SK-N-SH (cell line): ENCODE data around the gene MYO1D. TPM values are rescaled to one million over a fixed set of nuclear protein-coding genes. Genes with fewer than 3 reads are reported as not detected.

ENCODE experiments used
- CTCF ChIA-PET: fragments of 300-600, 350-600 bp; formaldehyde crosslinking; extraction: SDS; loops from one replicate; lab custom pipeline; 2021; lab: Yijun Ruan, JAX
- POLR2A ChIA-PET: fragments of 350-600 bp; sonication (Branson Sonifier 250); formaldehyde crosslinking; extraction: SDS; loops from one replicate; lab custom pipeline; 2020; ENCODE audit warnings: antibody characterized with exemption, inconsistent platforms; lab: Yijun Ruan, JAX
- DNase-seq: peaks from one replicate; pipeline ENCODE4 v3.0.0; 2012
- H2AFZ ChIP-seq: fragments of 200-600 bp; sonication (generic); 2 replicates; pipeline ENCODE4 v1.8.1; 2016; ENCODE audit warnings: antibody characterized with exemption, mild to moderate bottlenecking, low read depth
- H3F3A ChIP-seq: fragments of 200-600 bp; sonication (generic); replicated peaks from 2 replicates; pipeline ENCODE3; 2016; ENCODE audit warnings: antibody characterized with exemption, mild to moderate bottlenecking; ENCODE audit not compliant: insufficient read depth
- H3K27ac ChIP-seq, 2 experiments: fragments of 200-500 bp in 1 of 2; fragments of 200-600 bp in 1 of 2; sonication (Bioruptor generic) in 1 of 2; sonication (generic), shearing (Covaris generic) in 1 of 2; 2 replicates each; pipeline versions ENCODE4 v1.5.1 to v1.6.1; 2014 to 2016; ENCODE audit warnings: low read depth in 2 of 2, inconsistent platforms in 1 of 2, low read length in 1 of 2, mild to moderate bottlenecking in 1 of 2, mixed read lengths in 1 of 2
- H3K27me3 ChIP-seq: fragments of 200-600 bp; sonication (generic), shearing (Covaris generic); 2 replicates; pipeline ENCODE4 v1.6.1; 2016; ENCODE audit warnings: mixed run types; ENCODE audit not compliant: insufficient read depth
- H3K36me3 ChIP-seq, 2 experiments: fragments of 200-500 bp in 1 of 2; fragments of 200-600 bp in 1 of 2; sonication (Bioruptor generic) in 1 of 2; sonication (generic) in 1 of 2; replicated peaks in 1 of 2; 2 replicates each; pipeline versions ENCODE3 to v1.5.1; 2014 to 2016; ENCODE audit warnings: low read length in 1 of 2, mild to moderate bottlenecking in 1 of 2; ENCODE audit not compliant: insufficient read depth in 2 of 2, control insufficient read depth in 1 of 2
- H3K4me1 ChIP-seq, 2 experiments: fragments of 200-500 bp in 1 of 2; fragments of 200-600 bp in 1 of 2; sonication (Bioruptor generic) in 1 of 2; sonication (generic), shearing (Covaris generic) in 1 of 2; 2 replicates each; pipeline versions ENCODE4 v1.5.1 to v1.6.1; 2014 to 2016; ENCODE audit warnings: low read depth in 1 of 2, low read length in 1 of 2, mixed run types in 1 of 2; ENCODE audit not compliant: insufficient read depth in 2 of 2, control insufficient read depth in 1 of 2
- H3K4me2 ChIP-seq: fragments of 200-600 bp; sonication (generic), shearing (Covaris generic); 2 replicates; pipeline ENCODE4 v1.6.1; 2017; ENCODE audit warnings: mixed run types
- H3K4me3 ChIP-seq, 2 experiments: fragments of 200-500 bp in 1 of 2; fragments of 200-600 bp in 1 of 2; sonication (Bioruptor generic) in 1 of 2; sonication (generic), shearing (Covaris generic) in 1 of 2; 2 replicates each; pipeline versions ENCODE4 v1.5.1 to v1.8.1; 2014 to 2016; ENCODE audit warnings: low read depth in 2 of 2, inconsistent platforms in 1 of 2, low read length in 1 of 2, mild to moderate bottlenecking in 1 of 2, mixed read lengths in 1 of 2, moderate library complexity in 1 of 2
- H3K79me2 ChIP-seq: fragments of 200-600 bp; sonication (generic); 2 replicates; pipeline ENCODE4 v1.8.1; 2017; ENCODE audit warnings: mild to moderate bottlenecking; ENCODE audit not compliant: insufficient read depth
- H3K9ac ChIP-seq: fragments of 200-600 bp; sonication (generic); 2 replicates; pipeline ENCODE4 v1.6.1; 2017; ENCODE audit warnings: mixed run types
- H3K9me2 ChIP-seq: fragments of 200-600 bp; sonication (generic); 2 replicates; pipeline ENCODE4 v1.6.1; 2017; ENCODE audit warnings: mixed run types
- H3K9me3 ChIP-seq: fragments of 200-600 bp; sonication (generic); 2 replicates; pipeline ENCODE4 v1.6.1; 2017; ENCODE audit warnings: mixed run types, mild to moderate bottlenecking, moderate library complexity
- H4K20me1 ChIP-seq: fragments of 200-600 bp; sonication (generic); 2 replicates; pipeline ENCODE4 v1.6.1; 2017; ENCODE audit warnings: mild to moderate bottlenecking, mixed run types; ENCODE audit not compliant: insufficient read depth
- CHD2 ChIP-seq: fragments of 150-350 bp; IDR thresholded peaks from 2 replicates; pipeline ENCODE4 v1.6.1; 2018; ENCODE audit warnings: low read length; ENCODE audit not compliant: partially characterized antibody
- CTCF ChIP-seq: fragments of 200-600 bp; sonication (generic); IDR thresholded peaks from 2 replicates; pipeline ENCODE4 v1.6.1; 2017; ENCODE audit warnings: antibody characterized with exemption, mild to moderate bottlenecking, moderate library complexity
- EZH2phosphoT487 ChIP-seq: fragments of 200-600 bp; sonication (generic); IDR thresholded peaks from 2 replicates; pipeline ENCODE4 v1.6.1; 2017; ENCODE audit warnings: low read depth, mixed run types, mild to moderate bottlenecking, antibody characterized with exemption, moderate library complexity, borderline replicate concordance
- FOXJ3 ChIP-seq: sonication (generic); formaldehyde crosslinking; IDR thresholded peaks from 2 replicates; pipeline ENCODE4 v1.5.1; 2020; ENCODE audit warnings: mild to moderate bottlenecking, missing genetic modification reagents
- GATA2 ChIP-seq: sonication (generic); formaldehyde crosslinking; IDR thresholded peaks from 2 replicates; pipeline ENCODE4 v1.5.0; 2020; ENCODE audit warnings: mild to moderate bottlenecking, missing genetic modification reagents
- NFIC ChIP-seq: IDR thresholded peaks from 2 replicates; pipeline ENCODE4 v1.4.0; 2012; ENCODE audit warnings: borderline replicate concordance
- PBX3 ChIP-seq: IDR thresholded peaks from 2 replicates; pipeline ENCODE4; 2012
- POLR2AphosphoS5 ChIP-seq: IDR thresholded peaks from 2 replicates; pipeline ENCODE4 v1.6.1; 2012; ENCODE audit warnings: low read depth, low read length
- RCOR1 ChIP-seq: fragments of 150-350 bp; IDR thresholded peaks from 2 replicates; pipeline ENCODE4 v1.6.1; 2017; ENCODE audit warnings: antibody characterized with exemption, low read length
- RXRA ChIP-seq: IDR thresholded peaks from 2 replicates; pipeline ENCODE4 v1.4.0; 2012; ENCODE audit warnings: low read depth, mild to moderate bottlenecking, borderline replicate concordance
- TAF1 ChIP-seq: IDR thresholded peaks from 2 replicates; pipeline ENCODE4 v1.6.1; 2012; ENCODE audit warnings: low read depth, mild to moderate bottlenecking, low read length, moderate library complexity, borderline replicate concordance
- TEAD4 ChIP-seq: IDR thresholded peaks from 2 replicates; pipeline ENCODE4 v1.4.0; 2012; ENCODE audit warnings: mild to moderate bottlenecking, borderline replicate concordance; ENCODE audit not compliant: insufficient read depth
- USF1 ChIP-seq: IDR thresholded peaks from 2 replicates; pipeline ENCODE4 v1.4.0; 2012; ENCODE audit warnings: low read depth, borderline replicate concordance
- USF2 ChIP-seq: fragments of 150-350 bp; IDR thresholded peaks from 2 replicates; pipeline ENCODE4 v1.6.1; 2017; ENCODE audit warnings: antibody characterized with exemption, low read length, low read depth, borderline replicate concordance
- WGBS: methylation state at CpG from one replicate; pipeline ENCODE4 v1.1.6; 2017; ENCODE audit warnings: low lambda C conversion rate; 5-methylcytosine and 5-hydroxymethylcytosine counted together
- polyA plus RNA-seq, 3 experiments: library from polyadenylated mRNA; depleted of rRNA; stranded (reverse); fragments of >200 nt; gene quantifications; 2 replicates each; pipeline ENCODE4 v1.2.3, GENCODE V29; 2012

Gene MYO1D
- polyA plus RNA-seq, 1 of the 3 experiments (the other 2 are of a cell fraction) = 20.4 TPM

- TF ChIP-seq PBX3 (no peak), EZH2phosphoT487 (no peak), USF1 (no peak), FOXJ3 (no peak), GATA2 (no peak), CHD2 (no peak), RXRA (no peak), CTCF (no peak), TAF1 (no peak), NFIC (no peak), TEAD4 (no peak)
- Histone ChIP-seq H3K9me3 (no peaks in the 10 kb centered on the region), H3K4me3 (no peak overlapping the region), H3K79me2 (no peaks in the 10 kb centered on the region), H3K27me3 (no peaks in the 10 kb centered on the region), H2AFZ (no peak overlapping the region), H3K9ac (no peak overlapping the region), H4K20me1 (no peaks in the 10 kb centered on the region), H3K9me2 (no peaks in the 10 kb centered on the region), H3K36me3 (no peaks in the 10 kb centered on the region), H3F3A (no peaks in the 10 kb centered on the region), H3K4me1 (no peaks in the 10 kb centered on the region; a peak in 1 of 4 replicates), H3K27ac (no peak overlapping the region), H3K4me2 (no peak overlapping the region)
- ChIA-PET CTCF (interaction anchor here (0.9 kb wide), 1 partner anchor 55 kb away, joined by 3 read pairs; no protein-coding TSS in a partner anchor), POLR2A (no interaction called here)
- 73% methylated on average over 2 of the region's 2 CpGs for WGBS
- DNase-seq = no peak
These were observed 177.7 kb downstream of the MYO1D start for GRCh38 chr17:32699247-32699646.

- Histone ChIP-seq H3K9ac (no peak overlapping the region), H3K27me3 (no peaks in the 10 kb centered on the region), H4K20me1 (no peaks in the 10 kb centered on the region), H3K27ac (no peak overlapping the region), H3K4me3 (no peak overlapping the region), H3K4me2 (no peak overlapping the region), H3K36me3 (no peaks in the 10 kb centered on the region), H3K79me2 (no peaks in the 10 kb centered on the region), H3K9me2 (no peaks in the 10 kb centered on the region), H3K4me1 (no peaks in the 10 kb centered on the region; a peak in 1 of 4 replicates), H2AFZ (no peak overlapping the region), H3F3A (no peaks in the 10 kb centered on the region), H3K9me3 (no peaks in the 10 kb centered on the region)
- TF ChIP-seq CHD2 = no peak
- TF ChIP-seq USF2 = no peak
- TF ChIP-seq TAF1 = no peak
- no peak for TF ChIP-seq RCOR1
- no peak for TF ChIP-seq POLR2AphosphoS5
- DNase-seq = no peak
- WGBS = 100% methylated on average over 1 of the region's 1 CpG
- ChIA-PET POLR2A (no interaction called here), CTCF (interaction anchor here (0.9 to 1.9 kb wide), 5 partner anchors 21 to 179 kb away, joined by 3 to 9 read pairs (median 5); partner anchors contain the start of gene MYO1D)
These were observed 178.9 kb downstream of the MYO1D start for GRCh38 chr17:32697728-32698625.
